ENCODE results near the gene RBM45.

GRCh38 chr2:178119179-178119922, 7.1 kb downstream of the RBM45 start:
- TF ChIP-seq ZBTB7A (IDR thresholded peaks at IDR 0.05; ENCODE audit: low read depth) (no peak), REST (IDR thresholded peaks at IDR 0.05; ENCODE audit: low read depth) (no peak), RAD21 (IDR thresholded peaks at IDR 0.05; ENCODE audit: low read depth) (no peak), EGR1 (IDR thresholded peaks at IDR 0.05) (no peak)
